IPS-11a (cell line): ENCODE results near the gene SCGB1C1.
"Not testable (repeated sequence)": the region's sequence is repeated elsewhere in the genome, so short reads cannot be mapped to it uniquely, and the experiment has no call there.

Experiments
- H3K4me3 ChIP-seq: one replicate; pipeline ENCODE4 v1.5.1; 2013; ENCODE audit warnings: low read depth, low read length, control low read depth

Gene SCGB1C1

DNA sequence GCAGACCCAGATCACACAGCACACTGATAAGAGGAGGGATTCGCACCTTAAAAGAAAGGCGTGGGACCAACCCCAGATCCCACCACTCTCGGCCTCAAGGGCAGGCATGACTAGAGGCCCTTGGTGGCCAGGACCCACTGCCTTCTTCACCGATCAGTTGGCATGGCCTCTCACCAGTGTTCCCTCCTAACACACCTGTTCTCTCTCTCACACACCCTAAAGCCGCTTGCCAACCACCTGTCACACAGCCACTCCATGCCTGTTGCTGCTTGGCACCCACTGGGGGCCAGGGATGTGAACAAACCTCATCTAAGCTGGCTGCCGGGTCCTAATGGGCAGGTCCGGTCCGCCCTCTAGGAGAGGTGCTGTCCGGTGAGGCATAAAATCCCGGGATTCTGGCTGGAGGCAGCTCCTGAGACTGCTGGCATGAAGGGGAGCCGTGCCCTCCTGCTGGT is at the start of gene SCGB1C1:
TSS of gene SCGB1C1 (plus strand) at position 405 of the 455 bp plus-strand sequence. CDS start at position 427, 22 bp downstream.
- H3K4me3 ChIP-seq, result not testable (repeated sequence)

DNA sequence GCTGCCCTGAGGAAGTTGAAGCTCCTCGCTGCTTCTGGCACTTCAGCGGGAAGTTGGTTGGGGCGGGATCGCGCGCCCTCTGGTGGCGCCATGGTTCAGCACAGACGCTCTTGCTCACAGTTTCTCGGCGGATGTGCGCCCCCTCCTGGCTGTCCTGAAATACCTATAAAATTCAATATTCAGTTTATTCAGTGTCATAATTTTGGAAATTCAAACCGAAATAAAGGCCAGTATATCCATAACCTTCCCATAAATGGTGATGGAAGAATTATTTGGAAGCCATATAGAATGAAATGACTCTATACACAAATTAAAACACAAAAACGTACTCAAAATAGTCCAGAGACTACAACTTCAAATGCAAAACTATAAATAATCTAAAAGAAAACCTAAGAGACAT is 12.6 kb upstream of the SCGB1C1 start:
- not testable (repeated sequence) for H3K4me3 ChIP-seq

DNA sequence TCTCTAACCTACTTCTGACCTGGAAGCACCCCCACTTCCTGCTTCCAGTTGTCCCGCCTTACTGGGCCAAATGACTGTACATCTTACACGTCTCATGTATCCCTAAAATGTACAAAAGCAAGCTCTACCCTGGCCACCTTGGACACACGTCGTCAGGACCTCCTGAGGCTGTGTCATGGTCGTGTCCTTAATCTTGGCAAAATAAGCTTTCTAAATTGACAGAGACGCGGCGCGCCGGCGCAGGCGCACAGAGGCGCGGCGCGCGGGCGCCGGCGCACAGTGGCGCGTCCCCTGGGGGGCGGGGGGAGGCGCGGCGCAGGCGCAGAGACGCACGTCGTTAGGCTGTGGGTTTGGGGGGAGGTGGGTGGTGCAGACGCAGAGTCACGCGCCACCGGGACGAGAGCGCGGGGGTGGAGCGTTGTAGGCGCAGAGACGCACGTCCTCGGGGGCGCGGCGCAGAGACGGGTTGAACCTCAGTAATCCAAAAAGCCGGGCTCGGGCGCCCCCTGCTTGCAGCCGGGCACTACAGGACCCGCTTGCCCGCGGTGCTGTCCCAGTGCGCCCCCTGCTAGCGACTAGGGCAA is 3.6 kb upstream of the SCGB1C1 start:
- not testable (repeated sequence) for H3K4me3 ChIP-seq

DNA sequence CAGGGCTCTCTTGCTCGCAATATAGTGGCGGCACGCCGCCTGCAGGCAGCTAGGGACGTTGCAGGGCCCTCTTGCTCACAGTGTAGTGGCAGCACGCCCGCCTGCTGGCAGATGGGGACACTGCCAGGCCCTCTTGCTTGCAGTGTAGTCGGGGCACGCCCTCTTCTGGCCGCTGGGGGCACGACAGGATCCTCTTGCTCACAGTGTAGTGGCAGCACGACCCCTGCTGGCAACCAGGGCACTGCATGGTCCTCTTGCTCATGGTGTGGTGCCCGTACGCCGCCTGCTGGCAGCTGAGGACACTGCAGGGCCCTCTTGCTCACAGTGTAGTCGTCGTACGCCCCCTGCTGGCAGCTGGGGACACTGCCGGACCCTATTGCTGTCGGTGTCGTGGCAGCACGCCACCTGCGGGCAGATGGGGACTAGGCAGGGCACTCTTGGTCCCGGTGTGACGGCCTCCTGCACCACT is 3.0 kb upstream of the SCGB1C1 start:
- not testable (repeated sequence) for H3K4me3 ChIP-seq

DNA sequence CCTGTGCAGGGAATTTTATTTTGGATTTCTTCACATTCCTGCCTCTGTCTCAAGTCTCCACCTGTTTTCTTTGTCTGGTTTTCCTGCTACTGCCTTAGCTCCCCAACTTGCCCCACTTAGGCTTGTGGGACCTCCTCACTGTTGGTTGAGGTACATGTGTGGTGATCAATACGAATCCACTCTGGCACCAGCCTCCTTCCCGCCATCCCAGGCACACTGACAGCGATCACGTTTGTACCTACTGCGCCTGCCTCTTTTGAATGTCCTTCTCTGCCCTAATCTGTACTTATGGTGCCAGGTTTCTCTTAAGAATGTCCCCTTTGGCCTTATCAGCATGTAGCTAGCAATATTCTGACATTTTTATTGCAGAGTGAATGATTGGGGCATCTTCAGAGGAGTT is 2.3 kb upstream of the SCGB1C1 start:
- H3K4me3 ChIP-seq, result not testable (repeated sequence)

DNA sequence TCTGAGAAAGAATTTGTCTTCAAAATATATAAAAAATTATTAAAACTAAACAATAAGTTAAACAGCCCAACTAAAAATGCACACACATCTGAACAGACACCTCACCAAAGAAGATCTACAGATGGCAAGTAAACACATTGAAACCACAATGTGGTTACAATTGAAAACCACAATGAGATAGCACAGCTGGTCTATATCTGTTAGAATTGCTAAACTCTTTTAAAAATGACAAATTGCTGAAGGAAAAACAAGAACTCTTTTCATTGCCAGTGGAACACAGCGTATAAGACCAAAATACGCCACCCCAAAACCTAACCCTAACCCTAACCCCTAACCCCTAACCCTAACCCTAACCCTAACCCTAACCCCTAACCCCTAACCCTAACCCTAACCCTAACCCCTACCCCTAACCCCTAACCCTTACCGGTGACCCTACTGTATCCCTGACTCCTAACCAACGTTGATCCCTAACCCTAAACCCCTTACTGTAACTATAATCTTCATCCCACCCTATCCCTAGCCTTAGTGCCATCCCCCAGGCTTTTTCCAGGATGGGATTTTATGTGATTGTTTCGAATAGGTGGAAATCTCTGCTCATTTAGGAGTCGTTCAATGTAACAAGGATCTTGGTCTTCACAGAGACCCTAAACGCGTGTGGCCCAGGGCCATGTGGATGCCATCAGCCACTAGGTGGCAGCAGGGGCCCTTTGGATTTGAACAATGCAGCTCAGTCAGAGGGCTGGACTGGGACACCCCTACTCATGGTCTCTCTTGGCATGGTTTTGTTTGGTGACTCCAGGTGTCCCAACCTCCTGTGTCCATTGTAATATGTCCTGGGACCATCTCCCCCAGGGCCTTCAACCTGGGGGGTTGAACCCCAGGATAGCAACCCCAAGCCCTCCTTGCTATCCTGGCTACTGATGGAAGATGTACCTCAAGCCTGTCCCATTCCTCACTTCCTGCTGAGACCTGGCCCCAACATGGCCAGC is 1.1 kb upstream of the SCGB1C1 start:
- H3K4me3 ChIP-seq, result not testable (repeated sequence)

DNA sequence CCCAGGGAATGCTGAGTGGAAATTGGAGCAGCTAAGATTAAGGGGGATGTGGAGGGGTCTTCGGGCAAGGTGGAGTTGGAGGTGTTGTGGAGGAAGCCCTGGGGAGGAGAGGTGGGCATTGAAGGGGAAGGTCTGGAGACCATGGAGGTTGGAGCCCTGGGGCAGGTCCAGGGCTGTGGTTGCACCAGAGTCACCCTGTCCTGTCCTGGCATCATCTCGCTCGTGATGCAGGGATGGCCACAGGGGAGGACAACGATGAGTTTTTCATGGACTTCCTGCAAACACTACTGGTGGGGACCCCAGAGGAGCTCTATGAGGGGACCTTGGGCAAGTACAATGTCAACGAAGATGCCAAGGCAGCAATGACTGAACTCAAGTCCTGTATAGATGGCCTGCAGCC is 603 bp downstream of the SCGB1C1 start:
- H3K4me3 ChIP-seq, result not testable (repeated sequence)

DNA sequence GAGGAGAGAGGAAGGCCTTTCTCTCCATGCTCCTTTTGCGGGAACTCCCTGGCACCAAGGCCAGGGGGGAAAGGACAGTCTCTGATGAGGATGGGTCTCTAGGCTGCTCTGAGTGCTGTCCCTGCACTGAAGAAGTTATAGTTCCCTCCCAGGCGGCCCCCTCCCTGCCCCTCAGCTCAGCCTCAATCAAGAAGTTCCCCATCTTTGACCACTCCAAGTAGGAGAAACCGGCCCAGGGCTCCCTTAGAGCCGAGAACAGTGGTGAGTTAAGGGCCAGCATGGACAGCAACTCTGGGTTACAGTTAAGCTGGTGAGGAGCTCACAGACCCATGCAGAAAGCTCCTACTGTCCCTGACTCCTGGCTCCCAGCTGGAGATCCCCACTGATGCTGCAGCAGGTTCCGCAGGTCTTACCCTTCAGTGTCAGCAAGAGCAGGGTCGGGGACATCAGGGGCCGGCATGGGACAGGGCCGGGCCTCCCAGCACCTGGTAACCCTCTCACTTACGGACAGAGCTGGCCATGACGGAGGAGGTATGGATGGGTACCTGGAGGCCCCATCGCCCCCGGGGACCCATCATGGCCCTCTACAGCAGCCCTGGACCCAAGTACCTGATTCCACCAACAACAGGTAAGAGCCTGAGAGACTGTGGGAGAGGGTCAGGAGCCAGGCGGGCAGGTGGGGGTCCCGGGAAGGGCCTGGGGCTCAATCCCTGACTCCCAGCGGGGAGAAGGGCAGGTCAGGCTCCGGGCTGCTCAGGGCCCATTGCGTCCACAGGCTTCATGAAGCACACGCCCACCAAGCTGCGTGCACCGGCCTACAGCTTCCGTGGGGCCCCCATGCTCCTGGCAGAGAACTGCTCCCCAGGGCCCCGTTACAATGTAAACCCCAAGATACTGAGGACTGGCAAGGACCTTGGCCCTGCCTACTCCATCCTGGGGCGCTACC is 4.2 kb downstream of the SCGB1C1 start:
- H3K4me3 ChIP-seq, result no peak overlapping the region

DNA sequence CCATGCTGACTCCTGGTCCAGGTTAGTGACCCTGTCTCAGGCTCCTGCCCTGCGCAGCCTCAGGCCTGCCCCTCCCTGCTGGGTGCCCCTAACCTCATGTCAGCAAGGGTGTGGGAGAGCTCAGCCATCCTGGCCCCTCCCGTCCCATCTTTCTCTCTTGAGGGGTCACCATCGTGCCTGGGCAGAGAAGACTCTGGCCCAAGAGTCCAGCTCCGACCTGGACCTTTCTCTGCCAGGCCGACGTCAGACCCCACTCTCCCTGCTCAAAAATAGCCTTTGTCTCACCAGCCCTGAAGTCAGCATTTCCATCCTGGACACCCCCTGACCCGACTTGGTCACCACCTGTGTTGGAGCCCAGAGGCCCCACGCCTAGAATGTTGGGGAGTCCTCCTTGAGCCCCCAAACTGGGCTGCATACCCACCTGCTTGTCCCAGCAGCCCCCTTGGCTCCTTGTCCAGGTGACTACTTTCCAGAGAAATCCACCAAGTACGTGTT is 4.9 kb downstream of the SCGB1C1 start:
- H3K4me3 ChIP-seq, result no peak overlapping the region

DNA sequence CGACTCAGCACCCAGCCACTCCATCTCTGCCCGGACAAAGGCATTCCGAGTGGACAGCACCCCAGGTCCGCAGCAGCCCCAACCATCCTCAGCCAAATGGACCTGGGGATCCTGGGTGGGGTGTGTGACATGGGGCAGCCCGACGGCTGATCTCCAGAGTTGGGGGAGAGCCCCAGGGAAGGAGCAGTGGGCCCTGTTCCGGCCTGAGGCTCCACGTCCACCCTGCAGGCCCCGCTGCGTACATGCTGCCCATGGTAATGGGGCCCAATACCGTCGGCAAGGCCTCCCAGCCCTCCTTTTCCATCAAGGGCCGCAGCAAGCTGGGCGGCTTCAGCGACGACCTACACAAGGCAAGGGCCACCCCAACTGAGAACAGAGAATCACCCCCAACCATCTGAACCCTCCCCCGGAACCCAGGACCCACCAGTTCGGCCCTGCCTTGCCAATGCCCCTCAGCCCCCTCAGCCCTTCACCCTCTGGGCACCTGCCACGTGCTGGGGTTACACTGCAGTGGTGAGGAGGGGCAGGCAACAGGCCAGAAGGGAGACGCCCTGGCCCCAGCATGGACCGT is 5.4 kb downstream of the SCGB1C1 start:
- no peak overlapping the region for H3K4me3 ChIP-seq

DNA sequence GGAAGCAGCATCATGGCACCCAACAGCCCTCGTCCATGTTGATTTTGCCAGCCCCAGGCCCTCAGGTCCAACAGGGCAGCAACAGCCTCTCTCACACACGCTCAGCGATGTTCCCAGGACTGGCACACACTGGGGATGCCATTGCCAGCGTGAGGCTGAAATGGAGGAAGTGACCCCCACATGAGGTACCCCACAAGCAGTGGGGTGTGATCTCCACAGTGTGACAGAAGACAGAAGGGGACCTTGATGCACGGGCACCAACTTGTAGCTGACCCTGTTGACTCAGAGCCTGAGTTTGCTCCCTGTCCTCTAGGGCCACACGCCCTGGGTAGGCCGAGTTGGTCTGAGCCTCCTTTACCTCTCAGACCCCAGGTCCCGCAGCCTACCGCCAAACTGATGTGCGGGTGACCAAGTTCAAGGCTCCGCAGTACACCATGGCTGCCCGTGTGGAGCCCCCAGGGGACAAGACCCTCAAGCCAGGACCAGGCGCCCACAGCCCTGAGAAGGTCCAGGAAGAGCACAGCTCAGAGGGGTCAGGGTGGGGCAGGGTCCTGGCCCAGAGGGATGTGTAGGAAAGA is 6.2 kb downstream of the SCGB1C1 start:
- H3K4me3 ChIP-seq, result no peak overlapping the region

DNA sequence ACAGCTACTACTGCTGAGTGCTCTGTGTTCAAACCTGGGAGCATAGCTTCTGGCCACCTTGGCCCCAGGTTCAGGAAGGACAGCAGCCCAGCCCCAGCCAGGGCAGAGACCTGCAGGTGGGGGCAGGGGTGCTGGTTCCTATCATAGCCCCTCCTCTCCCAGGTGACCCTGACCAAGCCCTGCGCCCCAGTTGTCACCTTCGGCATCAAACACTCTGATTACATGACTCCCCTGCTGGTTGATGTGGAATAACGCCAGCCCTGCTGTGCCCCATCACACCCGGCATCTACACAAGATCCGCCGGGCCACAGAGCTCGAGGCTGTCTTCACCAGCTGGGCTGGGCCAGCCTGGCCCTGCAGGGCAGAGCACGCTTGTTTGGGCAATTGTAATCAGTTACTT is 6.9 kb downstream of the SCGB1C1 start:
- H3K4me3 ChIP-seq, result no peak overlapping the region

DNA sequence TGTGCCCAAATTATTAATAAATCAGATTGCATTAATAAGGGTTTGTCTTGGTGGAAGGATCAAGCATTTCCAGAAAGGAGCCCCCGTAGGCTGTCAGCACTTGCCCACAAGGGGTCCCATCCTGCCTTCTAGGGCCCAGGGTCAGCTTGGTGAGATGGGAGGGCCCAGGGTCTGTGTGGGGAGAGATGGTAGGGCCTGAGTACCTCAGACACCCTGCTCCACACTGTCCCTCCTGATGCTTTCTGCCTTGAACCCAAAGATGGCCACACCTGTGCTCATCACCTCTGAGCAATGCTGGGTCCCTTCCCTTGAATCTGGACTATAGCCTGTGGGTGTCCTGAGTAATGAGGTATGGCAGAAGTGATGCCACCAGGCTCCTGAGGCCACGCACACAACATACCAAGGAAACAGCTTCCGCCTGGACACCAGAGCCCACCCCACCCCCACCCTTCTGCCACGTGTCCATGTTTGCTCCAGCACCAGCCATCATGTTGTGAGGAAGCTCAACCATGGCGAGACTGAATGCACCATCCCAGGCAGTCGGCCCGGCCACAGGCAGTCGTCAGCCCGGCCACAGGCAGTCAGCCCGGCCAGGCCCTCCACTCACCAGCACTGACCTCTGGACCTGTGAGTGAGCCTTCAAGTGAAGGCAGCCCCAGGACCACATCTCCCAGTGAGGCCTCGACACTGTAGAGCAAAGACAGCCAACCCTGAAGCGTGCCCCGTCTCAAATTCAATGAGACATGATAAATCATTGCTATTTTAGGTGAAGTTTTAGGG is 7.5 kb downstream of the SCGB1C1 start:
- H3K4me3 ChIP-seq, result no peak overlapping the region

DNA sequence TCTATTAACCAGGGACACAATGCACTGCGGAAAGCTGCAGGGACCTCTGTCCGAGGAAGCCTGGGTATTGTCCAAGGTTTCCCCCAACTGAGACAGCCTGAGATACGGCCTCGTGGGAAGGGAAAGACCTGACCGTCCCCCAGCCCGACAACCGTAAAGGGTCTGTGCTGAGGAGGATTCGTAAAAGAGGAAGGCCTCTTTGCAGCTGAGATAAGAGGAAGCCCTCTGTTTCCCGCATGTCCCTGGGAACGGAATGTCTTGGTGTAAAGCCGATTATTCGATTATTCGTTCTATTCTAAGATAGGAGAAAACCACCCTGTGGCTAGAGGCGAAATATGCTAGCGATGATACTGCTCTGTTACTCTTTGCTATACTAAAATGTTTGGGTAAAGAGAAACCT is 9.1 kb downstream of the SCGB1C1 start:
- no peak overlapping the region for H3K4me3 ChIP-seq

DNA sequence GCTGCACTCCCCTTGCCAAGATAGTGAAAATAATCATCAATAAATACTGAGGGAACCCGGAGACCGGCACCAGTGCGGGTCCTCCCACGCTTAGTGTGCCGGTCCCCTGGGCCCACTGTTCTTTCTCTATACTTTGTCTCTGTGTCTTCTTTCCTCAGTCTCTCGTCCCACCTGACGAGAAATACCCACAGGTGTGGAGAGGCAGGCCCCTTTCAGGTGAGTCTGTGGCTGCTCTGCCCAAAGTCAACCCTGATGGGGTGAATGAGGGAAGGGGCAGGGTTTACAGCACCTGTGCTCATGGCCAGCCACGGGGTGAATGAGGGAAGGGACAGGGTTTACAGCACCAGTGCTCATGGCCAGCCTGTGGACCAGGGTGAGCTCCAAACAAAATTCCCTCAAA is 9.6 kb downstream of the SCGB1C1 start:
- H3K4me3 ChIP-seq, result no peak overlapping the region

DNA sequence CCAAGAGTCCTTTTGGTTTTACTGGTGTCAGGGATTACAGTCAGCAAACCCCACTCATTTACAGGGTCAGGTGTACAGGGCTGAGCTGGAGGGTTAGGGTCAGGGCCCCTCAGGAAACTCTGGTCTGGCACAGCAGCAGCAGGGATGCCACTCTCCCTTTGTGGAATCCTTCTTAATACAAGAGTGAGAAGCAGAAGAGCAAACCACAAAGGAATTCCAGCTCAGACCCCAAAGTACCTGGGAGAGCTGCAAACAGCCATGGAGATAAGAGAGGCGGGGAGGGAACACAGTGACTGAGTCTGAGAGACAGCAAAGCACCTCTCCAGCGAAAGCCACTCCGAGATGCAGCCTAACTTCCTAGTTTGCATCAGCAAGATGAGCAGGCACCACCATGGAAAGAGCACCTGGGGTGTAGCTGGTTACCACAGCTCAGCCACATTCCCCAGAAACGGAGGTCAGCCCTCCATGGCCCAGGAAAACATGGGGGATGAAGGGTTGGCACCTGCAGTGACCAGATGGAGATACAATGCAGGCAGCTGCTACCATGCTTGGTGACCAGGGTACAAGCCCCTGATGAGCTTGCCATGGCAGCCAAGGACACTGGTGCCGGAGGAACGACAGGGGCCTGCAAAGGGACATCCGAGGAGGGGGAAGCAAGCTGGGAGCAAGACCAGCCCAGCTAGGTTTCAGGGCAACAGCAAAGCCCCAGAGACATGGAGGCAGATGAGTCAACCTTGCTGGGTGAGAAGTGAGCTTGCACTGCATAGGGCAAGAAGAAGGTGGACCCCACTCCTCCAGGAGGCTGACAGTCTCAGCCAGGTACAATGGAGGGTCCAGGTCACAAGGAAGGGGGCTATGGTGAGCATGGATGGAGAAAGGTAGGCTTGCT is 10.4 kb downstream of the SCGB1C1 start:
- no peak overlapping the region for H3K4me3 ChIP-seq

DNA sequence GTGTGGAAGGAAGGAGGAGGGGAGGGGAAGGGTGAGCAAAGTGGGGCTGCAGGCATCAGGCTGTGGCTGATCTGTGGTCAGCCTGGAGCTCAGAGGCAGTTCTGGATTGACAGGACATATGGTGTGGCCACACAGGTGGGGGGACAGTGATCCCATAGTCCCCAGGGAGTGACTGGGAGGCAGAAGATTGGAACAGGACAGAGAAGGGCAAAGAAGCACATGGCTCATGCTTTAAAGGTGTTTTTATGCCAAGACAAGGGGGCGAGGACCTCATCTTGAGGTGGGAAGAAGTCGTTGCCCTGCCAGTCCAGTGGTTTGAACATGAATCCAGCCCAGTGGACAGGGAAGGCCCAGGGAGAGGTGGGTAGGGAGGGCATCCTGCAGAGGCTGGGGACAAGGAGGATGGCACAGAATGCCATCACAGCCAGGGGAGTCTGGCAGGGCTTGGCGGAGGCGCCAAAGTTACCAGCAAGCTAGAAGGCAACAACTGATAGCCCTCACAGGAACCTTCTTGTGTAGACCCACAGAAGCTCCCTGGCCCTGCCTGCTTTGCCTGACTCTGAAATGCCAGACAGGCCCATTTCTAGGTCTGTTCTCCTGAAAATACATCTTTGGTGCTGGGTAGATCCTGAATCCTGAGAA is 11.2 kb downstream of the SCGB1C1 start:
- no peak overlapping the region for H3K4me3 ChIP-seq

DNA sequence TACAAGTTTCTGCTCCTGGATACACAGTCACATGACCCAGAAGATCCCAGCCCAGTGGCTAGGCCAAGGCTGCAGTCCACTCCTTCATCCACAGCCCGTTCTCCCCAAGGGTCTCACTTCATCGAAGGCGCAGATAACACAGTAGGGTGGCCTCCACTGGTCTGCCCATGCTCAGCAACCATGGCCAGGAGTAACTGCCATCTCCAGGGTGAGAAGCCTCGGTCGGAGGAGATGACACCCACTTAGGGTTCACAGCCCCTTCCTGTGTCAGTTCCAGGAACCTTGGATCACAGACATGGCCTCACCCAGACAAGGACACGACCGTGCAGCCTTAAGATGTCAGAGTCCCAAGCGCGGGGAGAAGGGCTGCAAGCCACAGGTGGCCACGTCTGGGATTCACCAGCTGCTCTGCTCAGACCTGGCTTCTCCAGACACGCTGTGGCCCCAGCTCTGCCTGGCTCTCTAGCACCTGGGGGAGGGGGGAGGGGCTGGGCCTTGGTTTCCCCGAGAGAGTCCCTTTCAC is 11.8 kb downstream of the SCGB1C1 start:
- H3K4me3 ChIP-seq, result no peak overlapping the region
